ENCODE data around the gene GADD45A. TPM values are rescaled to one million over a fixed set of nuclear protein-coding genes. Genes with fewer than 3 reads are reported as not detected.

The GADD45A gene
- total and polyA plus RNA-seq, 9 of the 15 experiments (the other 6 are each of a cell fraction or from before 2014, with no cell fraction given) = 21.3 to 156 (median 62.1) TPM

- H3K9ac ChIP-seq (ENCODE audit: insufficient read depth in 1 of 2, low read depth in 2 of 2, low read length in 2 of 2) = no peak overlapping the region
- H3K4me1 ChIP-seq (replicated peaks in 1 of 2; ENCODE audit: control insufficient read depth in 2 of 2, insufficient read depth in 2 of 2, low read length in 2 of 2) = peaks cover 19 to 23% of the 10 kb centered on the region in 2 experiments
- no peaks in the 10 kb centered on the region for H3K79me2 ChIP-seq (ENCODE audit: control insufficient read depth, insufficient read depth, low read length)
- no peak overlapping the region for H3K4me3 ChIP-seq
- no peaks in the 10 kb centered on the region for H3K9me1 ChIP-seq (ENCODE audit: control insufficient read depth, insufficient read depth, low read length)
- WGBS (ENCODE audit: insufficient coverage, low coverage, missing lambda C conversion rate) = 70% methylated on average over 9 of the region's 9 CpGs
- H3K27ac ChIP-seq (ENCODE audit: extremely low read depth, low read depth, low read length) = no peak overlapping the region
- intact Hi-C loops (cut with micrococcal nuclease) (no loop called here), in situ Hi-C loops (cut with MboI) (no loop called here)
- H3K9me3 ChIP-seq (replicated peaks; ENCODE audit: control insufficient read depth, insufficient read depth, low read depth, low read length) = no peaks in the 10 kb centered on the region
- ATAC-seq (no peak), FAIRE-seq (no peak), DNase-seq (ENCODE audit: extremely low read depth in 1 of 4, low spot score in 3 of 4) (no peak)
- no peaks in the 10 kb centered on the region for H3K36me3 ChIP-seq (ENCODE audit: control insufficient read depth, insufficient read depth, low read length)
- peak overlapping the region; percentile 26; the same call in 1 of the 2 replicates for H2AFZ ChIP-seq (ENCODE audit: low read depth, low read length)
- H4K20me1 ChIP-seq (replicated peaks; ENCODE audit: control insufficient read depth, insufficient read depth, low read length) = no peaks in the 10 kb centered on the region
- H3K27me3 ChIP-seq (ENCODE audit: control insufficient read depth in 2 of 2, insufficient read depth in 2 of 2, low read length in 2 of 2) = no peaks in the 10 kb centered on the region
- BruUV-seq (replicated peaks) = no TSS peak
- ChIA-PET POLR2A (no interaction called here), CTCF (ENCODE audit: low intra/inter-chr PET ratio) (no interaction called here)
- no peak overlapping the region for H3K4me2 ChIP-seq (ENCODE audit: insufficient read depth, low read length)
- TF ChIP-seq ADNP (tag; IDR thresholded peaks at IDR 0.05) (no peak), ZNF408 (CRISPR knock-in tag; IDR thresholded peaks at IDR 0.05; ENCODE audit: low read depth) (no peak), ZNF347 (CRISPR knock-in tag; IDR thresholded peaks at IDR 0.05; ENCODE audit: low read depth) (no peak), HDAC2 (IDR thresholded peaks at IDR 0.05) (no peak)
- TF ChIP-seq, protein P1, sequence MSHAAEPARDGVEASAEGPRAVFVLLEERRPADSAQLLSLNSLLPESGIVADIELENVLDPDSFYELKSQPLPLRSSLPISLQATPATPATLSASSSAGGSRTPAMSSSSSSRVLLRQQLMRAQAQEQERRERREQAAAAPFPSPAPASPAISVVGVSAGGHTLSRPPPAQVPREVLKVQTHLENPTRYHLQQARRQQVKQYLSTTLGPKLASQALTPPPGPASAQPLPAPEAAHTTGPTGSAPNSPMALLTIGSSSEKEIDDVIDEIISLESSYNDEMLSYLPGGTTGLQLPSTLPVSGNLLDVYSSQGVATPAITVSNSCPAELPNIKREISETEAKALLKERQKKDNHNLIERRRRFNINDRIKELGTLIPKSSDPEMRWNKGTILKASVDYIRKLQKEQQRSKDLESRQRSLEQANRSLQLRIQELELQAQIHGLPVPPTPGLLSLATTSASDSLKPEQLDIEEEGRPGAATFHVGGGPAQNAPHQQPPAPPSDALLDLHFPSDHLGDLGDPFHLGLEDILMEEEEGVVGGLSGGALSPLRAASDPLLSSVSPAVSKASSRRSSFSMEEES (CRISPR knock-in tag; IDR thresholded peaks at IDR 0.05) = no peak
Observed at GRCh38 chr1:67642629-67643028, 42.4 kb upstream of the GADD45A start.
